Measurements from ENCODE around the gene PICK1.
"Not testable (repeated sequence)": the region's sequence is repeated elsewhere in the genome, so short reads cannot be mapped to it uniquely, and the experiment has no call there.

The PICK1 gene

DNA sequence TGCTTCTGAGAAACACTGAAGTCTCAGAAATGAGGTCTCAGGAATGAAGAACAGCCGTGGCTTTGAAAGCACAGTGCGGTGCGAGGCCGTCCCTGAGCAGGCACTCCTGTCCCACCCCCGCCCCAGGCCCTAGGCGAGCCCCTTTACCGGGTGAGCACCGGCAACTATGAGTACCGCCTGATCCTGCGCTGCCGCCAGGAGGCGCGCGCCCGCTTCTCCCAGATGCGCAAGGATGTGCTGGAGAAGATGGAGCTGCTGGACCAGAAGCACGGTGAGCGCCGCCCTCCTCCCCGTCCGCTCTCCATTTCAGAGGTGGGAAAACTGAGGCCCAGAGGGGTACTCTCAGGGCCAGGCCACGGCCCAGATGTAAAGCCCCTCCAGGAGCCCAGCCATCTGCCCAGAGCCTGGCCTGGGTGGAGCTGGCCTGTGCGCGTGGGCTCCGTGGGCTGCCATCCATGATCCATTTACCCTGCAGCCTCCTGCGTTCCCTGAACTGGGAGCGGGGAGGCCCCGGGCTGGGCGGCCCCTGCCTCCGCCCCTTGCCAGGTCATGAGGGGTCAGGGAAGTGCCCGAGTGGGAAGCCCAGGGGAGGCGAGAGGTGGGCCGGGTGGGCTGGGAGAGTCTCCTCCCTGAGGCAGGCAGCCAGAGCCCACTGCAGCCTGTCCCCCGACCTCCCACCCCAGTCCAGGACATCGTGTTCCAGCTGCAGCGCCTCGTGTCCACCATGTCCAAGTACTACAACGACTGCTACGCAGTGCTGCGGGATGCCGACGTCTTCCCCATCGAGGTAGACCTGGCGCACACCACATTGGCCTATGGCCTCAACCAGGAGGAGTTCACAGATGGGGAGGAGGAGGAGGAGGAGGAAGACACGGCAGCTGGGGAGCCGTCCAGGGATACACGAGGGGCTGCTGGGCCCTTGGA, 17.2 kb downstream of the PICK1 start:
- DNase-seq (ENCODE audit: low spot score), result no peak
- FAIRE-seq, result no peak

DNA sequence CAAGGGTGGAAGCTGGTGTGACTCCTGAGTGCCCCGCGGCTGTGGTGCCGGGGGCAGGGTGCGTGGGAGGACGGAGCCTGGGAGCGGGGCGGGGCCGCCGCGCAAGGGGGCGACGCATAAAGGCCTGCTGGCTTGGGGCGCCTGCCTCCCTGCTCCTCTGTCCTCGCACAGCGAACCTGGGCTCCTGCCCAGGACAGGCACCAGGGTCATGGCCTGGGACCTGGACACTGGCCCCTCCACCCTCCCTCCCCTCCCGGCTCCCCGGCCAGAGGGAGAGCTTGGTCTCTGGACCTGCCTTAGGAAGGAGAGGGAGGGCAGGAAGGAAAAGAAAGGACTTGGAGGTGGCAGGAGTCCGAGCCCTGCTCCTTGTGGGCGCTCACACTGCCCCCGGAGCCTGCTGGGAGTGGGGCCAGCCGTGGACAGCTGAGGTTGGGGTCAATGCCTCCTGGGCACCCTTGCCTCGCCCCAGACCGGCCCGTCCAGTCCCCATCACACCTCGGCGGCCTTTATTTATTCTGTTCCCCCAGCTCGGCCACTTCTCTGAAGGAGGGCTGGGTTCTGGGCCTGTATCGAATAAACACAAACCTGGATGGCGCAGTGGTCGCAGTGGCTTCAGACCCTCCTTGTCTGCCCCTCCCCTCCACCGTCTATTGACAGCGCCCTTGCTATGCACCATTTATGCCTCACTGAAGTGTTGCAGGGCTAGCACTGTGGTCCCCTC, 18.1 kb downstream of the PICK1 start:
- FAIRE-seq (no peak), DNase-seq (ENCODE audit: low spot score) (no peak)

DNA sequence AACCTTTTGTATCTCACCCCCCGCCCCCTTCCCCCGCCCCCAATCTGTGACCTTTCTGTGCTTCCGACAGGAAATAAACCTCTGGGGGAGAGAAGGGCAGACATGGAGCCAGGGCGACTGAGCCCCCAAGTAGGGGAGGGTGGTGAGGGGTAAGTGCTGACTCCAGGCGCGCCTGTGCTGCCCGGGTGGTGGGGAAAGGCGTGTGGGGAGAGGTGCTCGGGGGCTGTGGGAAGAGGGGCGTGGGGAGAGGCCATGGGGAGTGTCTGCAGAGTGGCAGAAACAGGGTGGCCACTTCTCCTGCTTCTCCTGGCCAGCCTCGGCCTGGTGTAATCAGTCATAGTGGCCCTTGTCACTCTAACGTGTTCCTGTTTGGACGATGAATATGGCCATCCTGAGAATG, 18.8 kb downstream of the PICK1 start:
- DNase-seq (ENCODE audit: low spot score) (no peak), FAIRE-seq (no peak)

DNA sequence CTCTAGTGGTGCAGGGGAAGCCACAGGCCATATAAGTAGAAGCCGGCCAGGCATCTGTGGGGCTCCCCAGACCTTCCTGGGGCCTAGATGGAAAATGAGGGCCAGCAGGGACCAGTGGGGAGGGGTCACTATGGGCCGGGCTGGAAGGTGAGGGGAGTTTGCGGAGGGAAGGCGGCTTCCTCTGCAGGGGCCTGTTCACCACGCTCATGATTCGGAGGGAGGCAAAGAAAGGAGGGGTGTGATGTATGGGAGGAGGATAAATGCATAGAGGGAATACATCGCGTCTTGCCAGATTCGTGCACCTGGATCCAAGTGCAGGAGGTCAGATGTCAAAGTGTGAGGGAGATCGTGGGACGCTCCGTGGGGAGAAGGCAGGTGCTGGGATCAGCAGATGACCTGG, 19.9 kb downstream of the PICK1 start:
- no peak for DNase-seq (ENCODE audit: low spot score)
- peak; percentile 23 for FAIRE-seq

DNA sequence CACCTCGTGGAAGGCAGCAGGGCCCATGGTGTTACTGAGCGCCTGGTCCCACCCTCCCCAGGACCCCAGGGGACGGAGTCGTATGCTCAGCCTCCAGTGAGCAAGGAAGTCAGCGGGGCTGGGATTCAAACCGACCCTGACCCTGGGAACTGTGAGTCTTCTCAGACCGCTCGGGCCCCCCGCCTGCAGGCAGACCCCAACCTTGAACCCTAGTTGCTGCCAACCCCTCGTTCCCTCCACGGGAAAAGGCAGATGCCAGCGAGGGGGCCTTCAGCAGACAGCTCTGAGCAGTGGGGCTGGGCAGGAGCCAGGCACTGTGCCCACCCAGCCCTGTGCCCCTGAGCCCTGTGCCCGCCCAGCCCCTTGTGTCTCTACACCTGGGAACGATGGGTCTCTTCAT, 20.4 kb downstream of the PICK1 start:
- DNase-seq (ENCODE audit: low spot score) (no peak), FAIRE-seq (no peak)

DNA sequence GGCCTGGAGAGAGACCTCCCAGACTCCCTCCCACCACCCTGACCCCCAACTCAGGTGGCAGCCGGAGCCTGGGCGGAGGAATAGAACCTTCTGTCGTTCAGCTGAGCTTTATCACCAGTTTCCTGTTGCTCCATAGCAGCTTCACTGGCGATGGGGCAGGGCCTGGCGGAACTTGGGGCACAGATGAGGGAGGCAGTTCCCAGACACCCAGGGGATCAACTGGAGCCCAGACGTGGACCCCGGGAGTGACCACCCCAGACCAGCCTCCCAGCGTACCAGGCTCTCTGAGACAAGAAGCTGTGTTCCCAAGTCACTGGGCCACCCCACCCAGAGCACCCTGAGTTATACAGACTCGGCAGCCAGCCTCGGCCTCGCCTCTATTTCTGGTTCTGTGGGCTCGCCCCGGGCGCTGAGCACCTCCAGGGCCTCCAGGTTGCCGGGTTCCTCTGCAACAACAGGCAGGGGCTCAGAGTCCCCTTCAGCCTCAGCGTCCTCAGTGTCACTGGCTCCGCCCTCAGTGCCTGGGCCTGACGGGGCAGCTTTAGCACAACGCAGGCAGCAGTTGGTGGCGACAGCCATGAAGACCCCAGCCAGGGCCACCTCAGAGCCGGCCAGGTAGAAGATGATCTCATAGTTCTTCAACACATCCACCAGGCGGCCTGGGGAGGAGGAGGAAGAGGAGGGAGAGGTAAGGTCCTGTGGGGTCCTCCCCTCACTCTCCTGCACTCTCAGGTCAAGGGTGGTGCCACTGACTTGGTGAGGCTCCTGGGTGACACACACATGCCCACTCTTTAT, 21.0 kb downstream of the PICK1 start:
- no peak for DNase-seq (ENCODE audit: low spot score)
- FAIRE-seq, result no peak

DNA sequence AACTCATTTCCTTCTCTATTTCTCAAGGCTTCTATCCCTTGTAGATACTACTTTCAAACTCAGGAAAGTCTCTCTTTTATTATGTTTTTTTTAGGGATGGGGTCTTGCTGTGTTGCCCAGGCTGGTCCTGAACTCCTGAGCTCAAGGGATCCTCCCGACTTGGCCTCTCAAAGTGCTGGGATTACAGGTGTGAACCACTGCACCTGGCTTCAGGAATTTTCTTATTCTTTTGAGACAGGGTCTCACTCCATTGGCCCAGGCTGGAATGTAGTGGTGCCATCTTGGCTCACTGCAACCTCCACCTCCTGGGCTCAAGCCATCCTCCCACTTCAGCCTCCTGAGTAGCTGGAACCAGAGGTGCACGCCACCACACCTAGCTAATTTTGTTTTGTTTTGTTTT, 22.0 kb downstream of the PICK1 start:
- DNase-seq (ENCODE audit: low spot score); FAIRE-seq: not testable (repeated sequence)

DNA sequence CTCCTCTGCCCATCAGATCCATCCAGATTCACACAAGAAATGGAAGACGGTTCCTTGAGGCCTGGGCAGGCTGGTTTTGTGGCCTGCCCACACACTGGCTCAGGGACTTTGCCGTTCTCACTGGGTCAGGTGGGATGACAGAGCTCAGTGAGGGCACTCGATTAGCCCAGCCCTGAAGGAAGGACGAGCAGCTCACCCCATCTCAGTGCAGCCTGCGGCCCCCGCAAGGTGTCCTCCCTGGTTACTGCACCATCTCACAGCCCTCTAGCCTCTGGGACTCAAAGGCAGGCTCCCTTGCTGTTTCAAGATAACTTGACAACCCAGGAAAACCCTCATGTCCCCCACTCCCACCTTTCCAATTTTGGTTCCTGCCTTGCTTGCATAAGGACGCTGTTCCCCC, 22.6 kb downstream of the PICK1 start:
- no peak for DNase-seq (ENCODE audit: low spot score)
- no peak for FAIRE-seq

DNA sequence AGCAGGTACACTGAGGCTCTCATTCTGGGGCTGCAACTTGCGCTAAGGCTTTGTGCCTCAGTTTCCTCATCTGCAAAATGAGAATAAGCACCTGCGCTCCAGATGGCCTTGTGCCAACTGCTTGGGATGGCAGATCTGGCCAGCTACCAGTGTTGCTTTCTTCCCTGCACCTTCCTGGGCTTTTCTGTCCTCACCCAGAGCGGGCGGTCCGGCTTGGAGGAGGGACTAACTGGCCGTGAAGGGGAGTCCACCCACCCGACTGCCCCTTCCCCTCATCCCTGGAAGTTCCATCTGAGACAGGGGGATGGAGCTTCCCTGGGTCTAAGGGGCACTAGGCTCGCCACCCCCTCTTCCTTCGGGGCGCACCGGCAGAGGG, 23.3 kb downstream of the PICK1 start:
- FAIRE-seq, result no peak
- DNase-seq (ENCODE audit: low spot score), result no peak

DNA sequence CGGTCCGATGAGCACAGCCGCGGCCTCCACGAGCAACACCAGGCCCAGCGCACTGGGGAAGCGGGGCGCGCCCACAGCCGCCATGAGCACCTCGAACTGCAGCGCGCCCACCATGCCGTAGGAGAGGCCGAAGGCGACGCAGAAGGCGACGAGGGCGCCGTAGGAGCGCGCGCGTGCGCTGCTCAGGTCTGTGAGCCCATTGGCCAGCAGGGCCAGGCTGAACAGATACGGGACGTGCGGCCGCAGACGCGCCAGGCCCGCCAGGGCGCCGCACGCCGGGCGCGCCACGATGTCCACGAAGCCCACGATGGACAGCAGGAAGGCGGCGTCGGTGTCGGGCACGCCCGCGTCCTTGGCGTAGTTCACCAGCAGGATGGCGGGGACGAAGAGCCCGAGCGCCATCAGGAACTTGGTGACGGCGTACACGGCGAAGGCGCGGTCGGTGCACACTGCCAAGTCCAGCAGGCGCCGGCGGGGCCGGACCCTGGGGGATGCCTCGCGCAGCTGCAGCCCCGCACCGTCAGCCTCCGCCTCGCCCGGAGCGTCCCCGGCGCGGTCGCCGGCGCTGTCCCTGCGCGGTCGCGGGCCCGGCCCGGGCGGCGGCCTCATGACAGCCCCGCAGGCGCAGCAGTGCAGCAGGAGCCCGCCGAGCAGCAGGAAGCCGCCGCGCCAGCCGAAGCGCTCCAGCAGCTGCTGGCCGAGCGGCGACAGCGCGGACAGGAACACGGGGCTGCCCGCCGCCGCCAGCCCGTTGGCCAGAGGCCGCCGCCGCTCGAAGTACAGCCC, 23.8 kb downstream of the PICK1 start:
- FAIRE-seq (no peak), DNase-seq (ENCODE audit: low spot score) (no peak)

DNA sequence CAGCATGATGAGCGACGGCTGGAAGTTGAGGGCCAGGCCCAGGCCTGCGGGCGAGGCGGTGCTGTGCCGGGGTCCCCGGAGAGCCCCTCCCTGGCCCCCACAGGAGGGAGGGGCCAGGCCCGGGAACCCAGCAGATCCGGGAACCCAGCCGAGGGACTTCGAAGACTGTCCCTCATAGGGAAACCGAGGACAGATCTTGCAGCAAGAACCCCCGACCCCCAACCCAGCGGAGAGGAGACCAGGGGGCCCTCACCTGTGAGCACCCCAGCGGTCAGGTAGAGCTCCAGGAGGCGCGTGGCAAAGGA, 24.4 kb downstream of the PICK1 start:
- DNase-seq (ENCODE audit: low spot score) (no peak), FAIRE-seq (no peak)

DNA sequence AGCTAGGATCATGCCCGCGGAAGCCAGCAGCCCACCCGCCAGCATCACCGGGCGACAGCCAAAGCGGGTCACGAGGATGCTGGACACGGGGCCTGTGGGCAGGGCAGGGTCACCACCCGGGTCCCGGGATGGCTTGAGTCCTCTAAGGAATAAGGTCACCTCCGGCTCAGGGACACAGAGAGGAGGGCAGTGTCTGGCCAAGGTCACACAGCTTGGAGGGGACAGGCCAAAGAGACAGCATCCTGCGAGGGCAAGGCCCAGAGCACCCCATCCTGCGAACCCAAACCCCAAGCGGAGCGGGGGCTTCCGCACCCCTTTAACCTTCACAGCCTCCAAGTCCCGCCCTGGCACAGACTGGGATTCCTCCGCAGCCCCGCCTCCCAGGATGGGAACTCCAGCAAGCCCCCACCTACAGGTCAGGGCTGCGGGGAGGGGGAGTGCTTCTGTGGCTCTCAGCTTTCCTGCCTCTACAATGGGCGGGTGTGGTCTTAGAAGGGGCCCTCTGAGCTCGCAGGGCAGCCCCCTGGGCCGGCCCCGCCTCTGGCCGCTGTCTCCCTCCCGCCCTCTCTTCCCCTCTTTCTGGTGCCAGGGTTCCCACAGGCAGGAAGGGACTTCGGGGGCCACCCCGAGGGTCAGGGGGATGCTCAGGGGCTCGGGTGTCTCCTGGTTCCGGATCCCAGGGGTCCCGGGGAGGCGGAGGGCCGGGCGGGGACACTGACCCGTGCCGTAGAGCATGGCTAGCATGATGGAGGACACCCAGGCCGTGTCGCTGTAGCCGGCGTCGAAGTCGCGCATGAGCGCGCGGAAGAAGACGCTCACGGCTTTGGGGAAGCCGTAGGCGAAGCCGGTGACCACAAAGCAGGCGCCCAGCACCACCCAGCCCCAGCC, 25.0 kb downstream of the PICK1 start:
- FAIRE-seq (no peak), DNase-seq (ENCODE audit: low spot score) (no peak)

DNA sequence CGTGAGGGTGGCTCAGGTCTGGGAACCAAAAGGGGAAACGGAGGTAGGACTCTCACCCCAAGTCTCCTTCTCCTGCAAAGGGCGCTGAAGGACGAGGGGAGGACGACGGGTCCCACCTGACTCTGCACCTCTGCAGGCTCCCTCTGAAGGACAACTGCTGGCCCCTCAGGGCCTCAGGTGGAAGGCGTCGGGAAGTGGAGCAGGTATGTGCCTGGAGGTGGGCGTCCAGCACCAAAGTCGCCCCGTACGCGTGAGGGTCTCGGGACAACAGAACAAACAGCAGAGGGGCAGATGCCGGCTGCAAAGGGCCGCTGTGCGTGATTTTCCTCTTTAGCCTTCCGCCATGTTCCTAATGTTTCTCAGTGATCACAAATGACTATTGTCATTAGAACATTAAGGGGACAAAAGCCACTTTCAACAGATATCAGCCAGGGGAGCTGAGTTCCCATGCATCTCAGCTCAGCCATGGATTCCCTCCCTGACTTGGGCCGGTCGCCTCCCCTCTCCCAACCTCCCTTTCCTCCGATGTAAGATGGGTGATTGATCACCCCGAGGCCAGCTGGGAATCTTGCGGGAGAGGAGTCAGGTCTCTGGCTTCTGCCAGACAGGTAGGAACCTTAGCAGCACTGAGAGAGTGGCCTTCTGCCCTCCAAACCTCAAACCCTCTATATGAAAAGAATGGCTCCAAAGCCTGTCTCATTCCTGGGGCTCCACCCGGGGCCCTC, 25.9 kb downstream of the PICK1 start:
- DNase-seq (ENCODE audit: low spot score) (no peak), FAIRE-seq (no peak)

DNA sequence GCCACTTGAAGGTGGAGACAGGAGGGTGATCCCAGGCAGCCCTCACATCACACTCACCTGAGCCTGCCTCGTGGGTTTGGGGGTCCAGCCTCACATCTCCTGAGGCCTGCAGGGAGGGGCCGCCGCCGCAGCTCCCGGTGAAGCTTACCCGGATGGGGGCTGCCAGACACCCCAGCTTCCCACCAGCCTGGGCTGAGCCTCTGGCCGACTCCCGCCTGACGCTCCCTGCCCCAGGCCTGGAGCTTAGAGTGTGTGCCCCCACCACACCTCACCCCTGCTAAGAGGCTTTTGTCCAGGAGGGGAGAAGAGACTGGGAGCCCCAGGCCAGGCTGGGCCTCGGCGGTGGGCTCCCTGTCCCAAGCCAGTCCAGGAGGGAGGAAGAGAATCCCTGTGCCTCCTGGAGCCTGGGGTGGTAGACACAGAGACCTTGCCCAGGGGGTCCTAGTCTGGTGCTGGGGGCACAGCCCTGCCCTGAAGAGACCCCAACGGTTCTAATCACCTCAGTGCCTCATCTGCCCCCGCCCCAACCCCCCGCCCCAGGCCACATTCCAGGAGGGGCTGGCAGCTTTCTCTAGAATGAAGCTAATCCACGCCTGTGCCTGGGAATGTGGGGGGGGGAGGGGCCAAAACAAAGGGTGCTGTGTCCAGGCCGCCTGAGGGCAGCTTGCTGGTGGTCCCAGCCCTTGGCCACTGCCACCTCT, 26.9 kb downstream of the PICK1 start, which contains the start of gene SLC16A8:
TSS of gene SLC16A8 (minus strand) at position 254 of the 701 bp plus-strand sequence. CDS start 1,311 bp downstream, outside the sequence.
- DNase-seq (ENCODE audit: low spot score) (no peak), FAIRE-seq (no peak)

DNA sequence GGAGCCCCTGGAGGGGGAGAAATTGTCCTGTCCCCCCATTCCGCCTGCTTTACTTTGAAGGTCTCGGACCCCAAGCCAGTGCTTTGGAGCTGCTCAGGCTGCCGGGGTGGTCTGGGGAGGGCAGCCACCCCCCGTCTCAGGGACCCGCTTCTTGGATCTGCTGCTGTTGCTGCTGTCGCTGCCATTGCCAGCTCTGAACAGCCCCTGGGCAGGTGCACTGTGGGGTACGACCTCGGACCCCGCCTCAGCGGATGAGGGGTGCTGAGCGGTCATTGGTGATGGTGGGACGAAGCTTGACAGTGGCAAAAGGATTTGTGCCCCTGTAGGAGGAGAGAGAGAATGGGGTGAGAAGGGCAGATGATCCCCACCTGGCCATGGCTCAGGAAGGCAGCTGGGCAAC, 27.9 kb downstream of the PICK1 start:
- FAIRE-seq (no peak), DNase-seq (ENCODE audit: low spot score) (no peak)

DNA sequence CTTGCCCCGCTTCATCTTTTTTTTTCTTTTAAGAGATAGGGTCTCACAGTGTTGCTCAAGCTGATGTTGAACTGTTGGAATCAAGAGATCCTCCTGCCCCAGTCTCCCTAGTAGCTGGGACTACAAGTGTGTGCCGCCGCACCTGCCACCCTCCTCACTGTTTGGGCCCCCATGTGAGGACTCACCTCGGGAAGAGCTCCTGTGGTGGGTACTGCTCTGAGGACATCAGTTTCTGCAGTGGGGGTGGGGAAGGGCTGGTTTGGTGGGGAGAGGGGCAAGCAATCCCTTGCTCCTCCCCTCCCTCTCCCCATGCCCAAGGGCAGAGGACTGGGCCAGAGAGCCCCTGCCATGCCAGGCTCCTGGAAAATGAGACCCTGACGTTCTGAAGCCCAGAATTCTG, 28.3 kb downstream of the PICK1 start:
- no peak for DNase-seq (ENCODE audit: low spot score)
- FAIRE-seq, result no peak

DNA sequence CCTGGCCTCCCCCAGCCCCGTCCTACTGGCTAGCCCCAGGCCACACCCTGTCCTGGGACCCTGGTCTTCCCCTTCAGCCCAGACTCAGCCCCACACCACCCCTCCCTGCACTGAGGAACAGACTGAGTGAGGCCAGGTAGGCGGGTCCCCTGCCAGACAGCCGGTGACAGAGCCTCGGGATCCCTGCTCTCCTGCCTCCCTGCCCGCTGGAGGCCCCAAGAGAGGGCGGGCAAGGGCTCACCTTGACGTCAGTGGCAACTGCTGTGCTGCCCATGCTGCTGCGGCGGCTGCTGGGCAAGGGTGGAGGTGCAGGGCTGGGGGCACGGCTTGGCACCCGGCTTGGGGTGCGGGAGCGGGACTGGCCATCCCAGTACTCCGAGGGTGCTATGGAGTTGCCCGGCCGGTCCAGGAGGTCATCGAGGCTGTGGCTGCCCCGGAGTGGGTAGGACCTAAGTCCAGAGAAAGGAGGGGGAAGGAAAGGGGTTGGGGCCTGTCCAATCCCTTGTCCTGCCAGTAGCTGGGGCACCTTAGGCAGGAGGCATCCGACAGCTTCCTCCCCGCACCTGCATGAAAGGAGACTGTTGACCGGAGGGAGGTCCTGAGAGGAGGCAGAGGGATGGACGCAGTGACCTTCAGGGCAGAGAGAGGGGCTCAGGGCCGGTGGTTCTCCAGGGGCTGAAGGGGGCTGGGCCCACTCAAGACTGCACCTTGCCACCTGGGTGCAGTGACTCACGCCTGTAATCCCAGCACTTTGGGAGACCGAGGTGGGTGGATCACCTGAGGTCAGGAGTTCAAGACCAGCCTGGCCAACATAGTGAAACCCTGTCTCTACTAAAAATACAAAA, 29.0 kb downstream of the PICK1 start:
- DNase-seq (ENCODE audit: low spot score) (no peak), FAIRE-seq (no peak)

DNA sequence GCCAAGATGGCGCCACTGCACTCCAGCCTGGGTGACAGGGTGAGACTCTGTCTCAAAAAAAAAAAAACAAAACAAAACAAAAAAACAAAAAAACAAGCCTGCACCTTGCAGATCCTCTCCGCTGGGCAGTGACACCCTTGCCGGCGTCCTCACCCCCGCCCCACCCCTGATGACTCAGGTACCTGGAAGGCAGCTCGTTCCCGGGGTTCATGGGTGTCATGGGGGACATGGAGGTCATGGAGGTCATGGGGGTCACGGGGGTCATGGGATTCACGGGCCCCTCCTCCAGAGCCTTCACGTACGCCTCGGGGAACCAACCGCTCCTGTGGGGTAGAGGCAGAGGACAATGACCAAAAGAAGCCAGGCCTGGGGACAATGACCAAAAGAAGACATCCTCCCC, 29.7 kb downstream of the PICK1 start:
- FAIRE-seq, result no peak
- no peak for DNase-seq (ENCODE audit: low spot score)

Data from urothelium cell line (cell line).